ENCODE measurements around the gene PEAK3.
"Not testable (repeated sequence)": the region's sequence is repeated elsewhere in the genome, so short reads cannot be mapped to it uniquely, and the experiment has no call there.

PEAK3 gene

DNA sequence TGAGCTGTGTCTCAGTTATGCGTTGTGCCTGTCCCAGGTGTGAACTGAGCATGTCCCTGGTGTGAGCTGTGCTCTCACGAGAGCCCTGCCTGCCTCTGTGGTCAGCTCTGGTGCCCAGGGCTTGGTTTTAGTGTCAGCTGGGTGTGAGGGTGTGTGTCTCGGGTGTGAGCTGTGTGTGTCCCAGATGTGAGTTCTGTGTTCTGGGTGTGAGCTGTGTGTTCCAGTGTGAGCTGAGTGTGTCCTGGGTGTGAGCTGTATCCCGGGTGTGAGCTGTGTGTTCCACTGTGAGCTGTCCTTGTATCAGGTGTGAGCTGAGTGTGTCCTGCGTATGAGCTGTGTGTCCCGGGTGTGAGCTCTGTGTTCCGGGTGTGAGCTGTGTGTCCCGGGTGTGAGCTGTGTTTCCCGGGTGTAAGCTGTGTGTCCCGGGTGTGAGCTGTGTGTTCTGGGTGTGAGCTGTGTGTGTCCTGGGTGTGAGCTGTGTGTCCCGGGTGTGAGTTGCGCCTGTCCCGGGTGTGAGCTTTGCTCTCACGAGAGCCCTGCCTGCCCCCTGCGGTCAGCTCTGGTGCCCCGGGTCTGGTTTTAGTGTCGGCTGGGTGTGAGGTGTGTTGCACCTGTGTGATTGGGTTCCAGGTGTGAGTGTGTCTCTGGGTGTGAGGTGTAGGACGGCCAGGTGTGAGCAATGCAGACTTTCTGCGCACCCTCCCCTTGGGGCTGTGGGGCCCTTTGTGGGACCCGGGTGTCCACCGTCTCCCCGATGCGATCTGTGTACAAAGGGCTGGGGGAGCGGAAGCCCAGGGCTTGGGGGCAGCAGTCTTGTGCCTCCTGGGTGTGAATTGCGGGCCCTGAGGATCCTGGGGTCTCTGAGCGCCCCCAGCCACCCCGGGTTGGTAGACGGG is 7.1 kb upstream of the PEAK3 start:
- TF ChIP-seq GATA1 (IDR thresholded peaks at IDR 0.05; ENCODE audit: low read depth, low read length) = no peak
- TF ChIP-seq POLR2A (IDR thresholded peaks at IDR 0.05; ENCODE audit: low read length) = no peak
- no peak for DNase-seq

GRCh38 chr19:2288338-2288817 is 6.4 kb upstream of the PEAK3 start:
- no peak for TF ChIP-seq GATA1 (IDR thresholded peaks at IDR 0.05; ENCODE audit: low read depth, low read length)
- no peak for TF ChIP-seq POLR2A (IDR thresholded peaks at IDR 0.05; ENCODE audit: low read length)

DNA sequence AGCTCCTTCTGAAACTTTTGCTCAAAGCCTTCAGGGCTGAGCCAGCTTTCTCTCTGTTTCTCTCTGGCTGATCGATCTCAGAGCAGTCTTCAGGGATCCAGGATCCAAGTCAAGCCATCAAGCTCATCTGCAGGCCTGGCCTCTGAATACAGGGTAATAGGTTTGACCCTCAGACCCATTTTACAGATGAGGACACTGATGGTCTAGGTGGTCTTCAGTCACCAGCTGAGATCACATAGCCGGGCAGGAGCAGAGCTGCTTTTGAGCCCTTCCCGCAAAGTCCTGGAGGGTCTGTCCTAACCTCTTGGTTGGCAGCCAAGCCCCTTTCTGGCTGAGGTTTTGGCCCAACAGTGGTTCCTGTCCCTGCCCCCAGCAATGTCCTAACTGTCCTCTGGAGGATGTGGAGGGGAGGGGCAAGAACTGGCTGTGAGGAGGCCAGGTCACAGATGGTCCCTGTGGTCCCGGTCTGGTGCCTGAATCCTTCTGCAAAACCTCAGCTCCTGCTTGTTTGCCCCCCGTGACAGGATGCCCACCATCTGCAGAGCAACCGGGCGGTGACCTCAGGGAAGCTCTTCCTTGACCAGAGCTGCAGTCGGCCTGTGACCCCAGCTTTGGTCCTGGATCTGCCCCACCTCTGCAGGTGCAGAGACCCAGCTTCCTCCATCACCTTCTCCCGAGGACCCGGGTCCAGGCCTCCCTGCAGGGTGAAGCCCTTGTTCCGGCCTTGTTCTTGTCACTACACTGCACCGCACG is 5.8 kb upstream of the PEAK3 start:
- no peak for DNase-seq
- TF ChIP-seq POLR2A (IDR thresholded peaks at IDR 0.05; ENCODE audit: low read length) = no peak
- TF ChIP-seq GATA1 (IDR thresholded peaks at IDR 0.05; ENCODE audit: low read depth, low read length) = no peak

More at GRCh38 chr19:2288338-2288817, 6.4 kb upstream of the PEAK3 start:
- no peak for DNase-seq

DNA sequence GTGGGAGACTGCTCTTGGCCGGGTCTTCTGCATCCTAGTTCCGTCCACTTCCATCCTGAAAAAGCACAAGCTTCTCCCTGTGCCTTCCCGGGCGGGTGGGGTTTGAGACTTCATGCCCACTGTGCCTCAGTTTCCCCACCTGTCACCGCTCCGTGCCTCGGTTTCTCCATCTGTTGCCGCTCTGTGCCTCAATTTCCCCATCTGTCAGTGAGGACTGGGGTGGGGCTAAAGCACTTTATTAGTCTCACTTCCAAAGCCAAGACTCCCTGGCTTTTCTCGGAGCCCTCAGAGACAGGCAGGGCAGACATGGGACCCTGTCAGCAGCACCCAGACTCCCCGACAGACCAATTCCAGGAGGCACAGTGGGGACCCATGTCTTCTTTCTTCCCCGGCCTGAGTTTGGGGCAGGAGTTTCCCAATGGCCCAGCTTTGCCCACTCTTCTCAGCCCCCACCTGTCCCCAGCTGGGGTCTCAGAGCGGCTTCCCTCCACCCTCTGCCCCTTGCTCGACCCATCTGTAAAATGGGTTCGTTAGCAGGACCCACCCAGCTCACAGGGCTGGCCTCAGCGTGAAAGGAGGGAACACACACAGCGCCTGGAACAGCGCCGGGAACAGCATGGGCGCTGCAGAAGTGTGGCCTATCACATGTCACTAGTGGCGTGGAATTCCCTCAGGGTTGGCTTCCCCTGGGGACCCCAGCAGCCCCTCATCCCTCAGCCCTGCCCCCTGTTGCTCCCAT is 4.6 kb upstream of the PEAK3 start:
- no peak for DNase-seq
- TF ChIP-seq GATA1 (IDR thresholded peaks at IDR 0.05; ENCODE audit: low read depth, low read length) (no peak), POLR2A (IDR thresholded peaks at IDR 0.05; ENCODE audit: low read length) (no peak)

- TF ChIP-seq GATA1 (IDR thresholded peaks at IDR 0.05; ENCODE audit: low read depth, low read length) (no peak), POLR2A (IDR thresholded peaks at IDR 0.05; ENCODE audit: low read length) (no peak)
- DNase-seq = no peak
Observed at GRCh38 chr19:2283835-2284507, 2.0 kb upstream of the PEAK3 start.

GRCh38 chr19:2282862-2283237 is 875 bp upstream of the PEAK3 start:
- TF ChIP-seq POLR2A (IDR thresholded peaks at IDR 0.05; ENCODE audit: low read length) = no peak
- TF ChIP-seq GATA1 (IDR thresholded peaks at IDR 0.05; ENCODE audit: low read depth, low read length) = no peak
- DNase-seq = no peak

DNA sequence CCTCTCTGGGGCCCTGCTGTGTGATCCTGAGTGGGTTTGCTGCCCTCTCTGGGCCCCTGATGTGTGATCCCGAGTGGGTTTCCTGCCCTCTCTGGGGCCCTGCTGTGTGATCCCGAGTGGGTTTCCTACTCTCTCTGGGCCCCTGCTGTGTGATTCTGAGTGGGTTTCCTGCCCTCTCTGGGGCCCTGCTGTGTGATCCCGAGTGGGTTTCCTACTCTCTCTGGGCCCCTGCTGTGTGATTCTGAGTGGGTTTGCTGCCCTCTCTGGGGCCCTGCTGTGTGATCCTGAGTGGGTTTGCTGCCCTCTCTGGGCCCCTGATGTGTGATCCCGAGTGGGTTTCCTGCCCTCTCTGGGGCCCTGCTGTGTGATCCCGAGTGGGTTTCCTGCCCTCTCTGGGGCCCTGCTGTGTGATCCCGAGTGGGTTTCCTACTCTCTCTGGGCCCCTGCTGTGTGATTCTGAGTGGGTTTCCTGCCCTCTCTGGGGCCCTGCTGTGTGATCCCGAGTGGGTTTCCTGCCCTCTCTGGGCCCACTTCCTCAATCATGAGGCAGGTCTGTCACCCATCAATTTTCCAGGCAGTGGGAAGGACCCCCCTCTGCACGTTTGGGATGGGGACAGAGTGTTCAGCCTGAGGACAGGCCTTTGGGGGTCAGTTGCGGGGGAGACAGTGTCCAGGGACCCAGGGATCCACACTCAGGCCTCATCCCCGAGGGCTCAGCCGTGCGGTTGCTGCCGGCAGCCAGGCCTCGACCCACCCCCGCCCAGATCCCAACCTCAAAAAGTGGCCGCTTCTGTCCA is 512 bp downstream of the PEAK3 start:
- DNase-seq = not testable (repeated sequence)

DNA sequence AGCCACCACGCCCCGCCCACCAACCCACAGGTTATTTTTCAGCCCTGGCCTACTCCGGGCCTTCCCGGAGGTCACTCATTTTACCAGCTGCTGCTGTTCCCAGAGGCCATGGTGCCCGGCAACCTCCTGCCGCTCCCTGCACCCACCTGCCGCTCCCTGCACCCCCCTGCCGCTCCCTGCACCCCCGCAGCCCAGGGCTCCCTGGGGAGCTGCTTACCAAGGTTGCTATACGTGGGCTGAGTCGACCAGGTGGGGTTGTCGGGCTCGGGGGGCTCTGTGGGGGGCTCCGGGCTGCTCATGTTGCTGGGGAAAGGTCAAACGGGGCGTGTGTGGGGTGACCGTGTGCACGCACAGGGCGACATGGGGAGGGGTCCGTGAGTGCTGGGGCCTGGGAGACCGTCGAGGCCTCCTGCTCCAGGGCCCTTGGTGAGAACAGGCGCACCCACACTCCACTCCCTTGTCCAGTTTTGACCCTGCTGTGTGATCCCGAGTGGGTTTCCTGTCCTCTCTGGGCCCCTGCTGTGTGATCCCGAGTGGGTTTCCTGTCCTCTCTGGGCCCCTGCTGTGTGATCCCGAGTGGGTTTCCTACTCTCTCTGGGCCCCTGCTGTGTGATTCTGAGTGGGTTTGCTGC is 1.2 kb downstream of the PEAK3 start:
- DNase-seq = no peak
- TF ChIP-seq GATA1 (IDR thresholded peaks at IDR 0.05; ENCODE audit: low read depth, low read length) = no peak
- TF ChIP-seq POLR2A (IDR thresholded peaks at IDR 0.05; ENCODE audit: low read length) = no peak

DNA sequence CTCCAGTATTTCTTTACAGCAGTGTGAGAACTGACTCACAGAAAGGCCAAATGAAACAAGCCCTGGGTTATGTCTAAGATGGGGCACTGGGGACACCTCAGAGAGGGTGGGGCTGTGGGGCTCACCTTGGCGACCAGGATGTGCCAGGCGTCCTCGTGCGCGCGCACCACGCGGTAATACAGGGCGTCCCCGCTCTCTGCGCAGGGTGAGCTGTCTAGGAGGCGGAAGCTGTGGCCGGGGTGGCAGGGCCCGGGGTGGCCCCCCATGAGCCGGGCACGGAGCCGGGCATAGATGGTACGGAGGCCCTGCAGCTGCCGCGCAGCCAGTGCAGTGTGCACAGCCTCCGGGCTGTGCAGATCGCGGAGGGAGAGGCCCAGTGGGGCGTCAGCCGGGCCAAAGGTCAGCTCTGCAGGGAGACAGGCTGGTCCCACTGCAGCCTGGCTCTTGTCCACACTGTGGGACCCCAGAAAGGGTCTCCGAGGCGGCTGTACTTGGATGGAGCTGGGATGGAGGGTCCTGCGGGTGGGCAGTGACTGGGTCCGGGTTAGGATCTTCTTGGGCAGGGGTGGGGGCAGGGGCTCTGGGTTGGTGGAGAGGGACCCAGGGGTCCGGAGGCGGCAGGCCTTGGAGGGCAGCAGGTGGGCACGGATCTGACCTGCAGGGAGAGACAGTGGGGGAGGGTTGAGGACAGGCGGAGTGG is 3.4 kb downstream of the PEAK3 start:
- DNase-seq = no peak
- TF ChIP-seq POLR2A (IDR thresholded peaks at IDR 0.05; ENCODE audit: low read length) (no peak), GATA1 (IDR thresholded peaks at IDR 0.05; ENCODE audit: low read depth, low read length) (no peak)

DNA sequence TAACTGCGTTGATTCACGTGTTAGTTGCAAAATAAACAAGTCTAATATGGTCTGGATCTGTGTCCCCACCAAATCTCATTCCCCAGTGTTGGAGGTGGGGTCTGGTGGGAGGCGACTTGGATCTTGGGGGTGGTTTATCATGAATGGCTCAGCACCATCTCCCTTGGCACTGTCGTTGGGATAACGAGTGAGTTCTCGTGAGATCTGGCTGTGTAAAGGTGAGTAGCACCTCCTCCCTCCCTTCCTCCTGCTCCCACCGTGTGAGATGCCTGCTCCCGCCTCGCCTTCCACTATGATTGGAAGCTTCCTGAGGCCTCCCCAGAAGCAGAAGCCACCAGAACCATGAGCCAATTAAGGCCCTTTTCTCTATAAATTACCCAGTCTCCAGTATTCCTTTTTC is 4.8 kb downstream of the PEAK3 start:
- DNase-seq = no peak

GRCh38 chr19:2276429-2276986 is 5.5 kb downstream of the PEAK3 start:
- DNase-seq = no peak
- TF ChIP-seq GATA1 (IDR thresholded peaks at IDR 0.05; ENCODE audit: low read depth, low read length) (no peak), POLR2A (IDR thresholded peaks at IDR 0.05; ENCODE audit: low read length) (no peak)

More for the DNA sequence above, 4.8 kb downstream of the PEAK3 start:
- TF ChIP-seq POLR2A (IDR thresholded peaks at IDR 0.05; ENCODE audit: low read length) (no peak), GATA1 (IDR thresholded peaks at IDR 0.05; ENCODE audit: low read depth, low read length) (no peak)
